Activated T-helper 17 cell treated with anti-CD3 and anti-CD28 coated beads, Interleukin-2, amount 50 U/mL, for 72 hours (primary cell): Measurements from ENCODE around the gene ZNF664. TPM values are rescaled to one million over a fixed set of nuclear protein-coding genes. Genes with fewer than 3 reads are reported as not detected.

Source experiments
- ATAC-seq: fragments of 150-1000 bp; cut with Tn5 transposase; replicated peaks from 2 replicates; pipeline ENCODE4 v1.10.0; 2021; ENCODE audit warnings: mild to moderate bottlenecking, moderate library complexity
- H3K27ac Mint-ChIP-seq: one replicate; pipeline ENCODE4 v1.8.0; 2022; ENCODE audit warnings: mixed read lengths
- H3K27me3 Mint-ChIP-seq: one replicate; pipeline ENCODE4 v1.8.0; 2022; ENCODE audit warnings: mixed read lengths
- H3K36me3 Mint-ChIP-seq: one replicate; pipeline ENCODE4 v1.8.0; 2022; ENCODE audit warnings: low read depth, mild to moderate bottlenecking, mixed read lengths
- H3K4me1 Mint-ChIP-seq: one replicate; pipeline ENCODE4 v1.8.0; 2022; ENCODE audit warnings: mixed read lengths
- H3K4me3 Mint-ChIP-seq: one replicate; pipeline ENCODE4 v1.8.0; 2022; ENCODE audit warnings: mild to moderate bottlenecking, mixed read lengths
- H3K9me3 Mint-ChIP-seq: one replicate; pipeline ENCODE4 v1.8.0; 2022; ENCODE audit warnings: mixed read lengths
- total RNA-seq, 2 donors: library from RNA; stranded (reverse); gene quantifications; one replicate each; pipeline ENCODE4 v1.2.3, GENCODE V29; 2022

Gene ZNF664
- total RNA-seq, 2 donors from 2014 or later, result 35.6 to 48.3 TPM

DNA sequence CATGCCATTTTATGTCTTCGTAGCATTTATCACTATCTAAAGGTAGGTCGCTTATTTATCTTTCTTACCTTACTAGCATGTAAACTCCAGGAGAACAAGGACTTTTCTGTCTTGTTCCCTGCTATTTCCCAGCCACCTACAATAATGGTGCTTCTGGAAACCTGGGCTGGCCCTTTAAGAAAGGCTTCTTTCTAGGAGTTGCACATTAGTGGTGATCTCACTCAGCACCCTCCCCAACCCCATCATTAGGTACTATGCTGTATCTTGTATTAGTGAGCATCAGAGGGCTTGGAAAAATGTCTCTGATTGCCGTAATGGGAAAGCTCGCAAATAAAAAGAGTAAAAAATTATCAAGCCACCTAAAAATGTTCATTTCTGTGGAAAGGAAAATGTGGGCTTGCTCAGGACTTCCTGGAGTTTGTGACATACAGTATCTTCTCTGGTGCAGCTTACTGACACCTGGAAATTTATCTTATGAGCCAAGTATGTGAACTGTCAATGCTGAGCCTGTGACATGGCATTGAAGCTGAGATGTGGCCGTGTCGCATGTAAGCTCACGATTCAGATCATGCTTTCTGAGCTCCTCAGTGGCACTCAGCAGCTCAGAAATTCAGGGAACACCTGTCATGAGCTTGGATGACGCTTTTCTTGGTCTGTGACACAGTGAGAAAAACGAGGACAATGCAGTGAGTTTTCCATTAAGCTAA, 12.8 kb upstream of the ZNF664 start:
- no peaks in the 10 kb centered on the region for H3K27me3 Mint-ChIP-seq
- ATAC-seq, result no peak
- H3K4me3 Mint-ChIP-seq, result no peak overlapping the region
- no peaks in the 10 kb centered on the region for H3K36me3 Mint-ChIP-seq
- H3K27ac Mint-ChIP-seq, result no peak overlapping the region
- H3K4me1 Mint-ChIP-seq, result peaks cover 8% of the 10 kb centered on the region
- no peaks in the 10 kb centered on the region for H3K9me3 Mint-ChIP-seq

DNA sequence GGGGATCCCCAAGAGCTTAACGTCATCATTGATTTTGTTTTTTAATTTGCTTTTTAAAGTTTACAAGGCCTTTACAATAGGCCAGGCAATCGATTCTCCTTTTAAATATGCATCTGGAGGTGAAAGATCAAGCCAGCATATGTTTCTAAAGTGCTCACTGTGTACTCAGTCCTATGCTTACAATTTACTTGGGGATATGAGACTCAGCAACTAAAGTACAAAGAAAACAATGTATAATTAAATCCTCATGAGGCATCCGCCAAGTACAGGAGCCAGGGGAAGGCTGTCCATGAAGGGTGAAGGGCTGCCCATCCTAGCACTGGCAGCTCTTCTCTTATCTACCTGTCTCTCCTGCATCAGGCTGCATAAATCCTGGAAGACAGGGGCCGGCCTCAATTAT, 12.2 kb upstream of the ZNF664 start:
- Mint-ChIP-seq H3K4me1 (peaks cover 8% of the 10 kb centered on the region), H3K4me3 (no peak overlapping the region), H3K27ac (no peak overlapping the region), H3K9me3 (no peaks in the 10 kb centered on the region), H3K27me3 (no peaks in the 10 kb centered on the region), H3K36me3 (no peaks in the 10 kb centered on the region)
- no peak for ATAC-seq

DNA sequence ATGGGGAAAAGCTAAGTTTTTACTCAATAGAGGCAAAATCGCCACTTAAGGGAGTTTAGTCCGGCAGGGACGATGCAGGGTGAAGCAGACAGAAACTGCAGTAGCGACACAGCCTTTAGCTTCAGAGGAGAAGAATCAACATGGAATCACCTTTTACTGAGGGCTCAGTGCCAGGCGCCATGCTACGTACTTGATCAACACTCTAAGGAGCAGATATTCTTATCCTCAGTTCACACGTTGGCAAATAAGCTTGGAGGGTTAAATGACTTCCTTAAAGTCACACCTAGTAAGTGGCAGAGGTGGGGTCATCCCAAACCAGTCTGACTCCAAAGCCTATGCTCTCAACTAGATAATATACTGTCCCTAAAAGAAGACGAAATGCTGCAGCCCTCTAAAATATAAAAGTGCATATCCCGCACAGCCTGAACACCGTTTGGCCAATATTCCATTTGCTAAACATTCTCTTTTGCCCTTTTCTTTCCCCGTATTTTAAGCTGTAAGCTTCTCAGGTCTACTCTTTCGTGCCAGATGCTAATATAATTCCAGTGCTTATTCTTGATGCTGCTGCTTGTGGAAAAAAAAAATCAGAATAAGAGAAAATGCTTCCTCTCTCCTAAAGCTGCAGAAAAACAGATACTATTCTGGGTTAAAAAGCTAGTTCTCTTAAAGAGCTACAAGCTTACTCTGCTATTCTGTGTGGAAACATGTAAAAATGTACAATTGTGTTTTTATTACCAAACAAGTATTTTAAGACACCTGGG, 11.2 kb upstream of the ZNF664 start:
- no peaks in the 10 kb centered on the region for H3K27me3 Mint-ChIP-seq
- no peak overlapping the region for H3K4me3 Mint-ChIP-seq
- ATAC-seq, result no peak
- no peak overlapping the region for H3K27ac Mint-ChIP-seq
- H3K4me1 Mint-ChIP-seq, result peaks cover 5% of the 10 kb centered on the region
- no peaks in the 10 kb centered on the region for H3K9me3 Mint-ChIP-seq
- H3K36me3 Mint-ChIP-seq, result no peaks in the 10 kb centered on the region

DNA sequence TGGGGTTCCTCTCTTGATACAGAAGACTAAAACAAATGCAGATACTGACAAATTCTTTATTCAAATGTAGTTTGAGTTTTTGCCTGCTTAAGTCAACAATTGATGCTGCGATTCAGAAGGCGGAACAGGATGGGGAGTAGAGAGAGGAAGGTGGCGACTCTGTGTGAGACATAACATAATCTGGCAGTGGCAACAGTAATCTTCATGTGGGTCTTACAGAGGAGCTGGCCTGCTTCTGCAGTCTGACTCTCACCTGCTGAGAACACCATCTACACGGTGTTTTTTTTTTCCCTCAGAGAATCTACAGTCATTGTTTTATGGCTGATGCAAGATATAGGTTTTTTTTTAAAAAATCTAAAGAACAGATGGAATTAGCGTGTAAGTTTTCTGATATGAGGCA, 10.5 kb upstream of the ZNF664 start:
- peaks cover 7% of the 10 kb centered on the region for H3K36me3 Mint-ChIP-seq

DNA sequence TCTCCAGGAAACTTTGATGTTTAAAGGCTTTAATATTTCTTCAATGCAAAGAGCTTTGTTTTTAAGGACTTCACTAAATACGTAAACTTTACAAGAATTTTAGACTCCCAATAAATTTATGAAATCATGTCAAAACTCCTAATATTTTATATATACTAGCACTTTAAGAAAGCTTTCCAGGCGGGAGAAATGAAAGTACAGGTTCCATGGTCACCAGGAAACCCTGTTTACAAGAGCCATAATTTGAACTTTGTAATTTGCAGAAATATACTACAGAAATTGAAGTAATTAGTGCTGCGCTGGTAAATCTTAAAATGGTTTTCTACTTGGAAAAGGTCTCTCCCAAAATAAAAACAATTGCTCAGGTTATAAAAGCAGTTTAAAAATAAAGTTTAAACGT, 9.2 kb upstream of the ZNF664 start:
- Mint-ChIP-seq H3K4me3 (no peak overlapping the region), H3K4me1 (peaks cover 10% of the 10 kb centered on the region), H3K9me3 (no peaks in the 10 kb centered on the region), H3K27ac (no peak overlapping the region), H3K27me3 (no peaks in the 10 kb centered on the region), H3K36me3 (peaks cover 17% of the 10 kb centered on the region)
- no peak for ATAC-seq

More for the DNA sequence above, 10.5 kb upstream of the ZNF664 start:
- Mint-ChIP-seq H3K27ac (no peak overlapping the region), H3K9me3 (no peaks in the 10 kb centered on the region), H3K4me3 (no peak overlapping the region), H3K27me3 (no peaks in the 10 kb centered on the region), H3K4me1 (peaks cover 5% of the 10 kb centered on the region)
- no peak for ATAC-seq

DNA sequence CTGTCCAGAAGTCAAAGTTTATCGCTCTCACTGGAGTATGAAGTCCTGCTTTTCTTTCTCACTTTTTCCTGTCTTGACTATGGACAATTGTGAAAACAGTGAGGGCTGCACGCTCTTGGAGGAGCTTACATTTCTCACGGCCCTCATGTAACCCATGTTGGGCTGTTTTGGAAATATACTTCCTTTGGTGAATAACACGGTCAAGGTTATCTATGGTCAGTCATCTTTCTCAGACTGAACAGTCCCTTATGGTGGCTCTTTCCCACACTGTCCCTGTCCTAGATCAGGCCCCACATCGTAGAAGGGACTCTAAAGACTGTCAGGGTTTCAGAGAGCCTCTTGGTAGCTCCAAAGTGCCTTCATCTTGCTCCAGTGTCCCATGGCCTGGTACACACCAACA, 7.6 kb upstream of the ZNF664 start:
- no peak overlapping the region for H3K27ac Mint-ChIP-seq
- no peaks in the 10 kb centered on the region for H3K27me3 Mint-ChIP-seq
- H3K9me3 Mint-ChIP-seq, result no peaks in the 10 kb centered on the region
- H3K4me3 Mint-ChIP-seq, result no peak overlapping the region
- peaks cover 24% of the 10 kb centered on the region for H3K36me3 Mint-ChIP-seq
- no peak for ATAC-seq
- peaks cover 22% of the 10 kb centered on the region for H3K4me1 Mint-ChIP-seq

DNA sequence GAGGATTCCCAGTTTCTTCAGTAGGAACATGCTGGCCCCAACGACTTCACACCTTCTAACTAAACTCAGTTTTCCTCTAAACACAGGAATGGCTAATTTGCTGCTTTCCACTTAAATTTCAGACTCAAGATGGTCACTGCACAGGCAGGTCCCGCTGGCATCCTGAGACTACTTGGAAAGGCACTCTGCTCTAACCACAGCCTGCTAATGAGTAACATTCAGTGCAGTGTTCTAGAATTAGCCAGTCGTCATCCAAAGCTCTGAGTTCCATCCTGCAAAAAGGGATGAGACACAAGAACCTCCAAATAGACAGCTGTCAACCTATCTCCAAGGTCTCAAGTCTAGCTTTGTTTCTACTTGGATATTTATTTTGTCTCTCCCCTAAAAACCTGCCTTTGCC, 6.4 kb upstream of the ZNF664 start:
- peaks cover 26% of the 10 kb centered on the region for H3K4me1 Mint-ChIP-seq
- ATAC-seq, result no peak
- H3K27me3 Mint-ChIP-seq, result no peaks in the 10 kb centered on the region
- no peak overlapping the region for H3K4me3 Mint-ChIP-seq
- no peak overlapping the region for H3K27ac Mint-ChIP-seq
- no peaks in the 10 kb centered on the region for H3K9me3 Mint-ChIP-seq
- peaks cover 28% of the 10 kb centered on the region for H3K36me3 Mint-ChIP-seq

DNA sequence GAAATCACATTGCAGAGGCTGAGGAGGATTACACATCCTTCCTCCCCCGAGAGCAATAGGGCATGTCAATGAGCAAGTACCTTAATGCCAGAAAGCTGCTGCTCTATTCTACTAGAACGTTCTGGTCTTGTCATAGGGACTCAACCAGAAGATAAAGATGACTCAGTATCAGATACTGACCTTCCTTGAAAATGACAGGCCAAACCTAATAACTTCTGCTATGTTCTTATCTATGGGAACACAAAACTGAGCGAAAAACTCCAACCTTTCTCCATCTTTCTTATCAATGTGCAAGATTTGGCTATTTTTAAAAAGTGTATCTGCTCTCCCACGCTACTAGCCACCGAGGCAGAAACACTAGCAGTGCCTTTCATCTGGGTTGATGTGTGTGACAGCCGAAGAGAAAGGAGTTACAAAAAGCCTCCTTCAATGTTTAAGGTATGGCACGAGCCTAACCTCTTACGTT, 5.9 kb upstream of the ZNF664 start:
- no peaks in the 10 kb centered on the region for H3K27me3 Mint-ChIP-seq
- peaks cover 27% of the 10 kb centered on the region for H3K4me1 Mint-ChIP-seq
- H3K27ac Mint-ChIP-seq, result no peak overlapping the region
- H3K36me3 Mint-ChIP-seq, result peaks cover 29% of the 10 kb centered on the region
- ATAC-seq, result no peak
- no peaks in the 10 kb centered on the region for H3K9me3 Mint-ChIP-seq
- H3K4me3 Mint-ChIP-seq, result no peak overlapping the region

DNA sequence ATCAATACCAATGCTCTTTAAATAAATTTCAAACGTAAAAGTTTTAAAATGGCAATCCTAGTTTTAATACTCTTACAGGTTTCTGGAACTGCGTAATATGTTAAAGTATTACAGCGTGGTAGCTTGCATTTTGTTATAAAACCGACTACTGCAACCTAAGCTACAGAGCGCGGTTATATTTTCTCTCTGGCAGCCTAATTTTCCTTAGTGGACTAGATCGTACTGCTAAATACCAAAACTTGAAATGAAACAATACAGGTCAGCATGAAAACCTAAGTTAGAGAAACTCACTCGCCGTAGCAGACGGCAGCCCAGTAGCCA, 1.6 kb upstream of the ZNF664 start:
- Mint-ChIP-seq H3K4me3 (peak overlapping the region; percentile 92), H3K36me3 (peaks cover 54% of the 10 kb centered on the region), H3K27me3 (no peaks in the 10 kb centered on the region), H3K9me3 (no peaks in the 10 kb centered on the region), H3K4me1 (peaks cover 28% of the 10 kb centered on the region), H3K27ac (peak overlapping the region; percentile 89)
- no peak for ATAC-seq

DNA sequence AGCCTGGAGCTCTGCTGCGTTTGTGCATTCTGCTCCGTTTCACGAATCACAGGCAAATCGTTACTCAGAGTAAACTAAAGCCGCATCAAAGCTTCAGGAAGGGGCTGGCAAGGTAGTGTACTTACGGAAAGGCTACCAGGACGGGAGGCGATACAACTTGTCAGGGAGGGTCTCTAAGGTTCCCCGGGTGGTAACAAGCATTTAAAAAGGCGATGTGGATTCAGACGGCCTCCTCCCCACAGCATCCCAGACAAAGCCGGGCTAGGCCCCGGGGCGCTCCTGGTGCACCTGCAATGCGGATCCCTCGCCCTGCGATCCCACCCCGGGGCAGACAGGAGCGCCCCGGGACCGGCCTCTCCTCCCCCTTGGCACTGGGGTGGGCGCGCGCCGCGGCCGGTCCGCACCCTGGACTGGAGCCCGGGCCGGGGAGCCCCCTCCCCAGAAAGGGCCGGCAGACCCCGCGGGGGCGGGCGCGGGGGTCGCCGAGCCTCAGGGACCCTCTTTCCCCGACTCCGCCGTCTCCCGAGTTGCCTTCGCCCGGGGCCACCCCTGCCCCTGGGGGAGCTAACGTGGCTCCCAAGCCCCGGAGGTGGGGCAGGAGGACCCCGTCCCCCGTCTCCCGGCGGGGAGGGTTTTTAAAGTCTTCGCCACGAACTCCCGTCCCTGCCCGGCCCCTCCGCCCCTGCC, 1.1 kb upstream of the ZNF664 start:
- H3K27ac Mint-ChIP-seq, result peak overlapping the region; percentile 89
- peaks cover 29% of the 10 kb centered on the region for H3K4me1 Mint-ChIP-seq
- peaks cover 58% of the 10 kb centered on the region for H3K36me3 Mint-ChIP-seq
- no peaks in the 10 kb centered on the region for H3K9me3 Mint-ChIP-seq
- peak; percentile 16 for ATAC-seq
- peak overlapping the region; percentile 92 for H3K4me3 Mint-ChIP-seq
- H3K27me3 Mint-ChIP-seq, result no peaks in the 10 kb centered on the region

DNA sequence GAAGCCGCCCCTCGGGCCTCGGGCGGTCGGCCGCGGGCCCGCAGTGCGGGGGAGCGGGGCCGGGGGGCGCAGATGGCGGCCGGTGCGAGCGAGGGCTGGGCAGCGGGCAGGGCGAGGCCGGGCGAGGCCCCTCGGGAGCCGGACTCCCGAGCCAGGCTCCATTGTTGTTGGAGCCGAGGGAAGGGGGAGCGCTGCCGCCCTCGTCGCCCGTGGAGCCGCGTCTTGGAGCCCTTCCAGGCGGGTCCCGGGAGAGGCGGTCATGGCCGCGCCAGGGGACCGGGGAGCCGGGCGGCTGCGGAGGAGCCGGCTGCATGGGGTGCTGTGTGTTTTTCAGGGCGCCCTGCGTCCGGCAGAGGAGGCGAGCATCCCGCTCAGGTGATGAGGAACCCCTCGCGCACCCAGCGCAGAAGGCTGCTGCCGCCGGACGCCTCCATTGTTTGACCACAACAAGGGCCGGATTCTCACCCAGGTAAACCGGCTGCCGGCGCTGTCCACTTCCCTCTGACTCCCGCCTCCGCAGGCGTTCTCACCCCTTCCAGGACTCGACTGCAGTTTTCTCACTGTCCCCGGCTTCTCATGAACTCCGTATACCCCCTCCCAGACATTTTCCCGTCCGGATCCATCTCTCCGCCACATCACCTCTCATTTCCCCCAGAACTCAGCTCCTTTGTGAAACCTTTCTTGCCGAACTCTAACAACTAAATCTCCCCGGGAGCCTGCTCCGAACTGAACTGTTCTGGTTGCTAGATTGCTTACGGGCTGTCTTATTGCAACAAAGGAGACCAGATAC, 732 bp downstream of the ZNF664 start:
- Mint-ChIP-seq H3K36me3 (peaks cover 57% of the 10 kb centered on the region), H3K4me1 (peaks cover 25% of the 10 kb centered on the region), H3K4me3 (peak overlapping the region; percentile 93), H3K9me3 (no peaks in the 10 kb centered on the region), H3K27ac (peak overlapping the region; percentile 92), H3K27me3 (no peaks in the 10 kb centered on the region)
- no peak for ATAC-seq

DNA sequence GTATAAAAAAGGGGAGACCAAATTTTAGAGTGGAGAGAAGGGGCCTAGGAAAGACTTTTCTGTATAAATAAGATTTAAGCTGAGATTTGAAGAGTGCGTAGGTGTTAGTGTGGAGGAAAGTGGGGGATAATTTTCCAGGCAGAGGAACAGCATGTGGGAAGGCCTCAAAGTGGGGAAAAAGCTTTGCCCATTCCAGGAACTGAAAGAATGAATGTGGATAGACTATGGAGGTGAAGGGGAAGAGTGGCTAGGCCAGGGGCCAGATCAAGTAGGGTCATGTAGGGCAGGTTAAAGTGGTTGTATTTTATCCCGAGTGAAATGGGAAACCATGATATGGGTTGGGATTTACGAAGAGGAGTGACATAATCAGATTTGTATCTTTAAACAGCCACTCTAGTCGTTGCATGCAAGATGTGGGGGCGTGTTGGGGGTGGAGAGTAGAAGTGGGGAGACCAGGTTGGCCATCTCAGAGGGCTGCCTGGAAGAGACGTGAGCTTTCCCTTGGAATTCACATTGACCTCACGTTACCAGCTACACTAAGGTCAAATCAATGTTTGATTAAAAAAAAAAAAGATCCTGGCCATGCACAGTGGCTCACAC, 3.3 kb downstream of the ZNF664 start:
- H3K27me3 Mint-ChIP-seq, result no peaks in the 10 kb centered on the region
- ATAC-seq, result no peak
- peaks cover 11% of the 10 kb centered on the region for H3K4me1 Mint-ChIP-seq
- no peak overlapping the region for H3K4me3 Mint-ChIP-seq
- no peaks in the 10 kb centered on the region for H3K9me3 Mint-ChIP-seq
- peak overlapping the region; percentile 51 for H3K27ac Mint-ChIP-seq
- H3K36me3 Mint-ChIP-seq, result peaks cover 61% of the 10 kb centered on the region

DNA sequence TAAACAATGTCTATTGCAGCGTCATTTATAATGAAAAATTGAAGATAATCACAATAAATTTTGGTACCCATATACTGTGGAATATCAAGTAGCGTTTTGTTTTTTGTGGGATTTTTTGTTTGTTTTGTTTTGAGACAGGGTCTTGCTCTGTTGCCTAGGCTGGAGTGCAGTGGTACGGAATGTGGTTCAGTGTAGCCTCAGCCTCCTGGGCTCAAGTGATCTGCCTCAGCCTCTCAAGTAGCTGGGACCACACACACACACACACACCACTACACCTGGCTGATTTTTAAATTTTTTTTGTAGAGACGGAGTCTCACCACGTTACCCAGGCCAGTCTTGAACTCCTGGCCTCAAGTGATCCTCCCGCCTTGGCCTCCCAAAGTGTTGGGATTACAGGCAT, 6.6 kb downstream of the ZNF664 start:
- H3K27ac Mint-ChIP-seq, result no peak overlapping the region
- ATAC-seq, result no peak
- H3K27me3 Mint-ChIP-seq, result no peaks in the 10 kb centered on the region
- H3K4me3 Mint-ChIP-seq, result no peak overlapping the region
- peaks cover 13% of the 10 kb centered on the region for H3K4me1 Mint-ChIP-seq
- peaks cover 63% of the 10 kb centered on the region for H3K36me3 Mint-ChIP-seq
- no peaks in the 10 kb centered on the region for H3K9me3 Mint-ChIP-seq

DNA sequence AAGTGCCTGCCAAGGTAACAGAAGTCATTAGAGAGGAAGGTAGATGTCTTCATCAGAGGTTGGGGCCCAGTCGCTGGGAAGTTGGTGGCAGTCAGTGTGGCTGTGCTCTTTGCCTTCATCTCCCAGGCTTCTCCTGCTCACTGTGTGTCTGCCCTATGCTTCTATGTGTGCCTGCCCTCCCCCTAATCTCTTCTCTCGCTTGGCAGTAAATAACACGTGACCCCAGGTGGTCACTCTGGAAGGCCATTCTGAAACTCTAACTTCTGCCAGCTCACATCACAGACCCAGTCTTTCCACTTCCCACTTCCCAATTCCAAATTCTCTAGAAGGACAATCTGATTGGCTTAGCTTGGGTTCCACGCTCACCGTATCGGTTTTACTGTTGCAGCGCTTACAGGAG, 9.3 kb downstream of the ZNF664 start:
- Mint-ChIP-seq H3K4me1 (peaks cover 12% of the 10 kb centered on the region), H3K9me3 (no peaks in the 10 kb centered on the region), H3K27ac (no peak overlapping the region), H3K36me3 (peaks cover 59% of the 10 kb centered on the region), H3K27me3 (no peaks in the 10 kb centered on the region), H3K4me3 (no peak overlapping the region)
- no peak for ATAC-seq
